Measurements from ENCODE around the gene UBIAD1.

- TF ChIP-seq CTCF (IDR thresholded peaks at IDR 0.05) (no peak), ATF3 (CRISPR knock-in tag; conservative IDR thresholded peaks at IDR 0.05) (no peak), NR1H2 (CRISPR knock-in tag; IDR thresholded peaks at IDR 0.05) (no peak), ZNF416 (CRISPR knock-in tag; IDR thresholded peaks at IDR 0.05) (no peak), ETV6 (CRISPR knock-in tag; IDR thresholded peaks at IDR 0.05) (no peak), NFYB (CRISPR knock-in tag; conservative IDR thresholded peaks at IDR 0.05; ENCODE audit: low read depth) (peak; percentile 40; the same call in 1 of the 2 replicates), MXD4 (CRISPR knock-in tag; IDR thresholded peaks at IDR 0.05; ENCODE audit: borderline replicate concordance) (no peak), JUN (CRISPR knock-in tag; IDR thresholded peaks at IDR 0.05) (no peak), NR3C1 (CRISPR knock-in tag; conservative IDR thresholded peaks at IDR 0.05; ENCODE audit: low read depth) (no peak), ZNF512 (CRISPR knock-in tag; IDR thresholded peaks at IDR 0.05; ENCODE audit: borderline replicate concordance) (no peak), ATF2 (CRISPR knock-in tag; IDR thresholded peaks at IDR 0.05; ENCODE audit: borderline replicate concordance, low read depth) (no peak), ZNF317 (CRISPR knock-in tag; IDR thresholded peaks at IDR 0.05; ENCODE audit: borderline replicate concordance, low read depth) (no peak), ZNF671 (CRISPR knock-in tag; IDR thresholded peaks at IDR 0.05) (no peak), FOXJ3 (CRISPR knock-in tag; IDR thresholded peaks at IDR 0.05; ENCODE audit: borderline replicate concordance) (no peak)
Measured at GRCh38 chr1:11318982-11319381, 46.0 kb downstream of the UBIAD1 start.

All from WTC11 (cell line).